Hematopoietic multipotent progenitor cell treated with erythropoietin and hydrocortisone succinate and interleukin-3 and kit ligand, for 15 days (in vitro differentiated cells): ENCODE results near the gene HMMR.
"Not testable (repeated sequence)": the region's sequence is repeated elsewhere in the genome, so short reads cannot be mapped to it uniquely, and the experiment has no call there.

Experiments used
- DNase-seq: peaks from one replicate; pipeline ENCODE4 v3.0.0-alpha.2; 2015; ENCODE audit warnings: low spot score

HMMR gene, protein sequence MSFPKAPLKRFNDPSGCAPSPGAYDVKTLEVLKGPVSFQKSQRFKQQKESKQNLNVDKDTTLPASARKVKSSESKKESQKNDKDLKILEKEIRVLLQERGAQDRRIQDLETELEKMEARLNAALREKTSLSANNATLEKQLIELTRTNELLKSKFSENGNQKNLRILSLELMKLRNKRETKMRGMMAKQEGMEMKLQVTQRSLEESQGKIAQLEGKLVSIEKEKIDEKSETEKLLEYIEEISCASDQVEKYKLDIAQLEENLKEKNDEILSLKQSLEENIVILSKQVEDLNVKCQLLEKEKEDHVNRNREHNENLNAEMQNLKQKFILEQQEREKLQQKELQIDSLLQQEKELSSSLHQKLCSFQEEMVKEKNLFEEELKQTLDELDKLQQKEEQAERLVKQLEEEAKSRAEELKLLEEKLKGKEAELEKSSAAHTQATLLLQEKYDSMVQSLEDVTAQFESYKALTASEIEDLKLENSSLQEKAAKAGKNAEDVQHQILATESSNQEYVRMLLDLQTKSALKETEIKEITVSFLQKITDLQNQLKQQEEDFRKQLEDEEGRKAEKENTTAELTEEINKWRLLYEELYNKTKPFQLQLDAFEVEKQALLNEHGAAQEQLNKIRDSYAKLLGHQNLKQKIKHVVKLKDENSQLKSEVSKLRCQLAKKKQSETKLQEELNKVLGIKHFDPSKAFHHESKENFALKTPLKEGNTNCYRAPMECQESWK

GRCh38 chr5:163460562-163461171 is at the start of gene HMMR:
HMMR (plus strand) TSS chr5:163460632; CDS start chr5:163460693, 61 bp downstream.
- peak; percentile 47 for DNase-seq

DNA sequence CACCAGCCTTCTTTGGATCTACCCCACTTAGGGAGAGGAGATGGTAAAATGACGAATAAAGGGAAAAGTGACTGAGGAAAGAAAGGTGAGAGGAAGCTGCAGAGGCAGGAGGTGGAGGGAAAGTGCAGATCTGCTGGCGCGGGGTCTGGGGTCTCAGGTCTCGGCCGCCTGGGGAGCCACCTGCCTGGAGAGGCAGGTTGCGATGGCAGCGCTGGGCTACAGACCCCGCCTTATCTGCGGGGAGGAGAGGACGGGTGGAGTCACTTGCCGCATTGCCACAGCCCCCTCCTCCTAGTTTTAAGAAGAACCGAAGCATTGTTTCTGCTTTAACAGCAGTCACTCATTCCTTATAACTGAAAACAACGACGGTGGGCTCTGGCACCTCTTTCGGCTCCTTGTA is 44.8 kb upstream of the HMMR start:
- DNase-seq = not testable (repeated sequence)

DNA sequence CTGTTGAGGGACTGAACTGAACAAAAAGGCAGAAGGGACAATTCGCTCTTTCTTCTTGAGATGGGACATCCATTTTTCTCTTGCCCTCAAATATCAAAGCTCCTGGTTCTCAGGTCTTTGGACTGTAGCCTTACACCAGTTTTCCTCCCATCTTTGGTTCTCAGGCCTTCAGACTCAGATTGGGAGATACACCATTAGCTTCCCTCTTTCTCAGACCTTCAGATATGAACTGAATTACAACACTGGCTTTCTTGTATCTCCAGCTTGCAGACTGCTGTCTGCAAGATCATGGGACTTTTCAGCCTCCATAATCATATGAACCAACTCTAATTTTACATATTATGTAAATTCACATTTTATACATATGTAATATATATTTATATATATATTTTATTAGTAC is 35.6 kb upstream of the HMMR start:
- DNase-seq = no peak

DNA sequence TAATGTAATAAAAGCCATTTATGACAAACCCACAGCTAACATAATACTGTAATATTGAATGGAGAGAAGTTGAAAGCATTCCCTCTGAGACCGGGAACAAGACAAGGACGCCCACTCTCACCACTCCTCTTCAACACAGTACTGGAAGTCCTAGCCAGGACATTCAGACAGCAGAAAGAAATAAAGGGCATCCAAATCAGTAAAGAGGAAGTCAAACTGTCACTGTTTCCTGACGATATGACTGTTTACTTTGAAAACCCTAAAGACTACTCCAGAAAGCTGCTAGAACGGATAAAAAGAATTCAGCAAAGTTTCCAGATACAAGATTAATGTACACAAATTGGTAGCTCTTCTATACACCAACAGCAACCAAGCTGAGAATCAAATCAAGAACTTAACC is 34.3 kb upstream of the HMMR start:
- DNase-seq = not testable (repeated sequence)

DNA sequence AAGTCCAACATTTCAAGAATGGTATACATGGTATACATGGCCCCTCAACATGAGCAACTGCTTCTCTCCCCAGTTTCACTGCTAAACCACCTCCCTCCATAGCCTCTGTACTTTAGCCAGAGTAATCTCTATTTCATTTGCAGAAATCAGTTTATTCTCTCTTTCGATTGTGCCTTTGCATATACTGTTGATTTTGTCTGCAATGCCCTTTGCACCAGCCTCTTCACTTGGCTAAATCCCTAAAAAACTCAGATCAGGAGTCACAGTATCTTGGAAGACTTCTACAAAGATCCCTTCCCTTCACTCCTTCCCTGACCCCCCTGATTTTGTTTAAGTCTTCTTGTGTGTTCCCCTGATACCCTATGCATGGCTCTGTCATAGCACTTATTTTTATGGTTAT is 27.9 kb upstream of the HMMR start:
- DNase-seq = no peak

DNA sequence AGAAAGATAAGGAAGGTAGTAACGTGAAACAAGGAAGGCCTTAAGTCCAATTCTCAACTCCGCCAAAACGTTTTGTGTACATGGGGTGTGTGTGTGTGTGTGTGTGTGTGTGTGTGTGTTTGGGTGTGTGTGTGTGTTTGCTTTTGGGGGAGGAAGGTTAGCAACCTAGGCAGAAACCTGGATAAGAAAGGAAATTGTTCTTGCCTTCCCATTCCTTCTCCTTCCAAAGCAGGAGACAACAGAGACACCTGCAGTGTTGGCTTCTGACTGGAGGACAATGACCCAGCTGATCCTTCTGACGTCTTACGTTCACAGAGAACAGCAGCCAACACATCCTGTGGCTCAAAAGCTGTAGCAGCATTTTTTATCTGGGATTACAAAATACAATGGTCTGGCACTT is 27.2 kb upstream of the HMMR start:
- no peak for DNase-seq

DNA sequence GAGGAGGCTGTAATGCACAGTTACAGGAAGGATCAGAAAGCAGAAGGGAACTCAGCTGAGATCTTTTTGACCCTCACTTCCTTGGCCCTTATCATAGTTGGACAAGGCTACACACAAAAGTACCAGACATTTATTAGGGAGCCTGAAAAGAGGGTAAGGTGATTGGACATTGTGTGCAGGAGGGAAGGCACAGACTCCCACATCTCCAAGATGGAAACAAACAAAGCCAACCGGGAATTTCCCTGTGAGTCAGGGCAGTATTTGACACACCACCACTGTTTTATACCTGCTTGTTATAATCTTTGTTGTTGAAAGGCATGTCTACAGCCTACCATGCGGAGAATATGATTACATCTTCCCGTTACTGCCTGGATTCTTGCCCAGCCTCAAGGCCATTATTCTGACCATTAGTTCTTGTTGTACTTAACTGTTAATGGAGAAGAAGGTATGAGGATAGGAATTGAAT is 26.0 kb upstream of the HMMR start:
- DNase-seq = no peak

DNA sequence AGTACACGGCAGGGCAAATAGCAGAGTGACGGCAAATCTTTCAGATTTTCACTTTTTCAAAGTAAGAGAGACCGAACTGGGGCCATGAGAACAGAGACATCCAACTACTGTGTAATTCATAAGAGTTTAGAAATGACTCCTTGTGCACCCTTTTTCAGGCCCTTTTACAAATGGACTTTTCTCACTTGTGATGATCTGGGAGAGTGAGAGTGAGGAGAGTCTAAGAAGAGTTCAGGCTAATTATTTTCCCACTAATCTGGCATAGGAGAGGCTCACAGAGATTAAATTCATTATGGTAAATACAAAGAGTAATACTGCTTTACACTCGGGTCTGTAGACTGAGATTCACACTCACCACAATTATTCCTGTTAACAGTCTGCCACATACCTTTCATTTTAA is 23.9 kb upstream of the HMMR start:
- DNase-seq = no peak

DNA sequence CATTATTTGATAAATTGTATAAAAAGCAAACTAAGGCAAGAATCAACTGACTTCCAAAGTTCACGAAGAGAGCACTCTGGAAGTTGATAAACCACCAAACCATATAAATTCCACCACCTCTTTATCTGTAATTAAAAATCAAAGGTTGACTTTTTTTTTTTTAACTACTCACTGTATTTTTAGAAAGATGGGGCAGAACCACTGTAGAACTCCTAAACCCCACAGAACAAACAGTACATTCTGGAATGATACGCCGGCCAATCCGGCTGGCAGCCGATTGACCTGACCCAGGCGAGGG is 23.5 kb upstream of the HMMR start:
- no peak for DNase-seq

DNA sequence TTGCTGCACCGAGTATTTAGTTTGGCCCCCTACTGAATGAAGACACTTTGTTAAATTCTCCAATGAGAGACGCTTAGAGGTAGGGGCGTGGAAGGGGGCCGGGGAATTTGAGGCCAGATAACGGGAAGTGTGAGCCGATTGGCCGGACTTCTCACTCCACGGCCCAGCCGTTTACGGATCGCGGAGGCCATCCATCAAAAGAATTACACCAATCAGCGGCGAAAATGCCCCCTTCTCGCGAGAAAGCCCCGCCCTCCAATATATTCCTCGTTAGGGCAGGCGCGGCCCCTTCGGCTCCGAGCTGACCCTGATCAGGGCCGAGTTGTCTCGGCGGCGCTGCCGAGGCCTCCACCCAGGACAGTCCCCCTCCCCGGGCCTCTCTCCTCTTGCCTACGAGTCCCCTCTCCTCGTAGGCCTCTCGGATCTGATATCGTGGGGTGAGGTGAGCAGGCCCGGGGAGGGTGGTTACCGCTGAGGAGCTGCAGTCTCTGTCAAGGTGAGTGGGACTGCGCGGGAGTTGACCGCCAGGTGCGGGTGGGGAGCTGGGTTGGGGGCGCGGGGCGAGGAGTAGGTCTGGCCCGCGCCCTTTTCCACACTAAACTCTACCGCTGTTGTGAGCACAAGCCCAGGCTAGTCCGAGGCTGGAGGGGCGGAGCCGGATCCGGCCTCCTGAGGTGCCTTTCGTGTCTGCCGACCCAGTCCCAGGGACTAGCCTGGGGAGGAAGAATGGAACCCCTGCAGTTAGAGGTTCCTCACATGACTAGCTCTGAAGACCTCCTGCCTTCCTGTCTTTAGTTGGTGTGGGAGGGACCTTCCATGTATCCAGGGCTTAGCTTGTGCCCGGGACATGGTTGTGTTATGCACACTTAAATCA is 22.9 kb upstream of the HMMR start, which contains the start of gene CCNG1:
Gene CCNG1, plus strand, starts transcription at position 287 of the 874 bp plus-strand sequence. CDS start 1,662 bp downstream, outside the sequence.
- peak; percentile 93 for DNase-seq

- DNase-seq = no peak
Observed at GRCh38 chr5:163439092-163439425, 21.4 kb upstream of the HMMR start.

DNA sequence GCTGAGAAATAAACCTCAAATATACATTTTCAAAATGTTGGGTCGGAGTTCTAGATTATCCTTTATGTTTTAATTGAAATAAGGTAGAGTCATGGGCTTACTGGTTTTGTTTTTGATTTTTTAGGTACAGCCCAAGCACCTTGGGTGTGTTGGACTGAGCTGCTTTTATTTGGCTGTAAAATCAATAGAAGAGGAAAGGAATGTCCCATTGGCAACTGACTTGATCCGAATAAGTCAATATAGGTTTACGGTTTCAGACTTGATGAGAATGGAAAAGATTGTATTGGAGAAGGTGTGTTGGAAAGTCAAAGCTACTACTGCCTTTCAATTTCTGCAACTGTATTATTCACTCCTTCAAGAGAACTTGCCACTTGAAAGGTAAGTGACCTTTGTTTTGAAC is 19.5 kb upstream of the HMMR start:
- DNase-seq = no peak

- no peak for DNase-seq
Observed at GRCh38 chr5:163444526-163444925, 15.9 kb upstream of the HMMR start.

DNA sequence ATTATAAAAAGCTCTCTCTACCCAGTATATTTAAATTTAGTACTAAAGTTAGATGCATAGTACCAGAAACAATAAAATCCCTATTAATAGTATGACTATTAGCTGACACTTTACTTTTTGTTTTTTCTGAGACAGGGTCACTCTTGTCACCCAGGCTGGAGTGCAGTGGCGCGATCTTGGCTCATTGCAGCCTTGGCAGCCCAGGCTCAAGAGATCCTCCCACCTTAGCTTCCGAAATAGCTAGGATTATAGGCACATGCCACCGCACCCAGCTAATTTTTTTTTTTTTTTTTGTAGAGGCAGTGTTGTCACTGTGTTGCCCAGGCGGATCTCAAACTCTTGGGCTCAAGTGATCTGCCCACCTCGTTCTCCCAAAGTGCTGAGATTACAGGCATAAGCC is 15.1 kb upstream of the HMMR start:
- no peak for DNase-seq

DNA sequence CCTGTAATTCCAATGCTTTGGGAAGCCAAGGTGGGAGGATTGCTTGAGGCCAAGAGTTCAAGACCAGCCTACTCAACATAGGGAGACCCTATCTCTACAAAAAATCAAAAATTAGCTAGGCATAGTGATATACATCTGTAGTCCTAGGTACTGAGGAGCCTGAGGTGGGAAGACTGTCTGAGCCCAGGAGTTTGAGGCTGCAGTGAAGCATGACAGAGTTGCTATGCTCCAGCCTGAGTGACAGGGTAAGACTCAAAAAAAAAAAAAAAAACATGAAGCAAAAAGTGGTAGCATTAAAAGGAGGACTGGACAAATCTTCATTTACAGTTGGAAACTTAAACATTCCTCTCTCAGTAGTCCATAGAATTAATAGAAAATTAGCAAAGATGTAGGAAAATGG is 13.2 kb upstream of the HMMR start:
- DNase-seq = no peak

- no peak for DNase-seq
Observed at GRCh38 chr5:163447875-163448274, 12.6 kb upstream of the HMMR start.

DNA sequence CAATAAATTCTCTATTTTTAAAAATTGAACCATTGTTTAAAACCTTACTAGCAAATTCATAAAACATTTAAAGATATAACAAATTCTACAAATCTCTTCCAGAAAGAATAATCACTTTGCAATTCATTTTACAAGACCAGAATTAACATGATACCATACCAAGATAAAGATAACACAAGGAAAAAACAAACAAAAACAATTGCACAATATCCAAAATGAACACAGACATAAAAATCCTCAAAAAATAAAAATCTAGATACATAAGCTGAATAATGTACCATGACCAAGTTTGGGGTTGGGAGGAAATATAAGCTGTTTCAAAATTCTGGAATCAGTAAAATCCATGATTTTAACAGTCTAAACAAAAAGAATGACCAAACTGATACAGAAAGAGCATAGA is 11.9 kb upstream of the HMMR start:
- no peak for DNase-seq

DNA sequence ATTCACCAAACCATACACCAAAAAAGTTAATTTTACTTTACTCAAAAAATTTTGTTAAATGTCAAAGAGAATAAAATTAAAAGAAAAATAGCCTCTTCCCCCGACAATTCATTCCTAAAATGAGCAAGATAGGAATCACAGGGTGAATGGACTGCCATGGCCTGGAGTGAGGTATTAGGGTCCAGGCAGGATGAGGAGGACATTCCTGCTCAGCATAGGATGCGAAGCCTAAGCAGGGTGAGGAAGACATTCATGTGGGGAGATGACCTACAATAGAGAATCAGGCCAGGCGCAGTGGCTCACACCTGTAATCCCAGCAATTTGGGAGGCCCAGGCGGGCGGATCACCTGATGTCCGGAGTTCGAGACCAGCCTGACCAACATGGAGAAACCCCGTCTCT is 8.9 kb upstream of the HMMR start:
- no peak for DNase-seq

DNA sequence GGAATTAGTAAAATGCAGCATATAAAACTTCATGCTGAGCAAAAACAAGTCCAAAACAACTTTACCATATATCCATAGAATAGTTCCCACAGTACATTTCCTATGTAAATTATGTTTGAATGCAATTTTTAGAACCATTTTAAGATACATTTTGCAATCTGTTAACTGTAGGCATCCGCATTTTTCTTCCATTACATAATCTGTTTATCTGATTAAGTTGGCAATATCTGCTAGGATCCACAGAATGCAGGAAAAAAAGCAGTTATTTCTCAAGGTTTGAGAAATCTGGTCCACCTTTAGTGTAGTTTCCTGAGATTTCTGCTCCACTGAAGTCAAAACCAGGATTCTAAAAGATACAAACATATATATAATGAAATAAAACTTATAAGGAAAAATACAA is 6.7 kb upstream of the HMMR start:
- DNase-seq = no peak

DNA sequence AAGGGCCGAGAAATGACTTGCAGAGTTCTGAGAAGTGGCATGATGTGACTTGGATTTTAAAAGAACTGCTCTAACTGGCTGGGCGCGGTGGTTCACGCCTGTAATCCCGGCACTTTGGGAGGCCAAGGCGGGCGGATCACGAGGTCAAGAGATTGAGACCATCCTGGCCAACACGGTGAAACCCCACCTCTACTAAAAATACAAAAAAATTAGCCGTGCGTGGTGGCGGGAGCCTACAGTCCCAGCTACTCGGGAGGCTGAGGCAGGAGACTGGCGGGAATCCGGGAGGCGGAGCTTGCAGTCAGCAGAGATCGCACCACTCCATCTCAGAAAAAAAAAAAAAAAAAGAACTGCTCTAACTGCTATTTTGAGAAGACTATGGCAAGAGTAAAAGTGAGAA is 5.0 kb upstream of the HMMR start:
- not testable (repeated sequence) for DNase-seq

- no peak for DNase-seq
Observed at GRCh38 chr5:163456029-163456589, 4.3 kb upstream of the HMMR start.

DNA sequence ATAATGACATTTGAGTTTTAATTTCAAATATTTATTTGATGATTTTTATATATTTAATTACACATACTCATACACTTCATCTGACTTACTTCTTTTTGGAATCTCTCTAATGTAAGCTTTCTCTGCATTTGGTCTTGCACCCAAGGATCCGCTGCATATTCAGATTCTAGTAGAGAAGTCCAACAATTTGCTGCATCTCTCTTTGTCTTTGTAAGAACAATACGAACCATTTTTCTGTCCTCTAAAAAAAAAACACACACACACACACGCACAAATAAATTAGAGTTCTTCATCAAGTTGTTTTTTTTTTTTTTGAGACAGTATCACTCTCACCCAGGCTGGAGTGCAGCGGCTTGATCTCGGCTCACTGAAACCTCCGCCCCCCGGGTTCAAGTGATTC is 3.6 kb upstream of the HMMR start:
- DNase-seq = no peak
